Cardiac muscle cell (in vitro differentiated cells and primary cell): ENCODE measurements around the gene TERT. TPM values are rescaled to one million over a fixed set of nuclear protein-coding genes. Genes with fewer than 3 reads are reported as not detected.

Experiments used
- DNase-seq, 2 donors: peaks; one replicate each; pipeline versions ENCODE4 v3.0.0 to v3.0.0-alpha.2; 2010 to 2017; ENCODE audit warnings: low read depth in 1 of 2, low spot score in 1 of 2
- H3K27ac ChIP-seq: fragments of 200-600 bp; sonication (generic); 2 replicates; pipeline ENCODE4 v1.5.1; 2016
- H3K27me3 ChIP-seq: fragments of 200-600 bp; sonication (generic); 2 replicates; pipeline ENCODE4 v1.6.0; 2016; ENCODE audit warnings: control low read depth
- H3K36me3 ChIP-seq: fragments of 200-600 bp; sonication (generic); 2 replicates; pipeline ENCODE4 v1.5.1; 2016; ENCODE audit warnings: control low read depth
- H3K4me1 ChIP-seq: fragments of 200-600 bp; sonication (generic); 2 replicates; pipeline ENCODE4 v1.8.1; 2017; ENCODE audit warnings: low read depth, mild to moderate bottlenecking, mixed run types
- H3K4me3 ChIP-seq: fragments of 200-600 bp; sonication (generic); 2 replicates; pipeline ENCODE4 v1.5.1; 2016; ENCODE audit warnings: mild to moderate bottlenecking
- H3K9me3 ChIP-seq: fragments of 200-600 bp; sonication (generic); 2 replicates; pipeline ENCODE4 v1.5.1; 2017; ENCODE audit warnings: low read depth, mild to moderate bottlenecking, control low read depth
- polyA plus RNA-seq: library from polyadenylated mRNA; unstranded; fragments of >200 nt; fragmentation: Nextera tagmentation; extraction: Ambion mirVana; gene quantifications from 2 replicates; pipeline ENCODE4 v1.2.1, GENCODE V29; 2016
- total RNA-seq: library from RNA; depleted of rRNA; stranded (reverse); fragments of >200 nt; gene quantifications from 2 replicates; pipeline ENCODE4 v1.2.3, GENCODE V29; 2016
- TF ChIP-seq, protein P1 (sequence below): IDR thresholded peaks from 2 replicates; pipeline ENCODE4 v1.5.1; 2012; ENCODE audit warnings: low read depth, mild to moderate bottlenecking, low read length

The TERT gene
- total and polyA plus RNA-seq, 2 experiments from 2014 or later = 0.30 TPM; not detected in 1

DNA sequence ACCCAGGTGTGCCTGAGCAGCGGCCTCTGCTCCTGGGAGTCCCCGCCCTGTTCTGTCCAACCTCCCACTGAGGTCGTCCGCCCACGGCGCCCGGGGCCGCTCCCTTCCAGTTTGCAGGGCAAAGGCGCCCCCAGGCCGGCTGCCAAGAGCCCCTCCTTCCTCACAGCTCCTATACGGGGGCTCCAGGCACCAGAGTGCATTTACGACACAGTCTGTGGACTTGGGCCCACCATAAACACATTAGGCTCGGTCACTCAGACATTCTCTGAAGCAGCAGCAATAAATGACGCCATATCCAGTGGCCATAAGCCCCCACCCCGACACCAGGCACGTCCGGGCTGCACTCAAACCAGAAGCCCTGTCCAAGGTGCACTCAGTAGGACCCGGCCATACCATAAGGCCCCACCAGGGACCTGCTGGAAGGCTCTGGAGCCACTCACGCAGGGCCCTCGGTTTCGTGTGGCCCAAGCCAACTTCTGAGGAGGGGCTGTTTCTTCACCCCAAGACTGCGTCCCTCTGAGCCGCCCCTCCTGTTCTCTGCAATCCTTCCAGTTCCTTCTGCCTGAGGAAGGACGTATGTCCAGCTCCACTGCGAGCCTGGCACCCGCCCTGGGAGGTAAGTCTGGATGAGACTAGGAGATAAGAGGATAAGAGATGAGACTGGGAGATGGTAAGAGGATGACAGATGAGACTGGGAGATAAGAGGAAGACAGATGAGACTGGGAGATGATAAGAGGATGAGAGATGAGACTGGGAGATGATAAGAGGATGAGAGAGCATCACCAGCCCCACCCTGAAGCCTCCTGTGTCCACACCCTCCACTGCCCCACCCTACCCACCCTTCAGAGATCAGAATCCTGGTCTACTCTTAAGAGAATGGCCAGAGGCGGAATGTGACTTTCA is 42.9 kb downstream of the TERT start:
- Histone ChIP-seq H3K36me3 (no peaks in the 10 kb centered on the region), H3K4me1 (no peaks in the 10 kb centered on the region), H3K27me3 (no peaks in the 10 kb centered on the region), H3K4me3 (no peak overlapping the region), H3K9me3 (no peaks in the 10 kb centered on the region), H3K27ac (no peak overlapping the region)
- DNase-seq = no peak
- TF ChIP-seq, protein P1, sequence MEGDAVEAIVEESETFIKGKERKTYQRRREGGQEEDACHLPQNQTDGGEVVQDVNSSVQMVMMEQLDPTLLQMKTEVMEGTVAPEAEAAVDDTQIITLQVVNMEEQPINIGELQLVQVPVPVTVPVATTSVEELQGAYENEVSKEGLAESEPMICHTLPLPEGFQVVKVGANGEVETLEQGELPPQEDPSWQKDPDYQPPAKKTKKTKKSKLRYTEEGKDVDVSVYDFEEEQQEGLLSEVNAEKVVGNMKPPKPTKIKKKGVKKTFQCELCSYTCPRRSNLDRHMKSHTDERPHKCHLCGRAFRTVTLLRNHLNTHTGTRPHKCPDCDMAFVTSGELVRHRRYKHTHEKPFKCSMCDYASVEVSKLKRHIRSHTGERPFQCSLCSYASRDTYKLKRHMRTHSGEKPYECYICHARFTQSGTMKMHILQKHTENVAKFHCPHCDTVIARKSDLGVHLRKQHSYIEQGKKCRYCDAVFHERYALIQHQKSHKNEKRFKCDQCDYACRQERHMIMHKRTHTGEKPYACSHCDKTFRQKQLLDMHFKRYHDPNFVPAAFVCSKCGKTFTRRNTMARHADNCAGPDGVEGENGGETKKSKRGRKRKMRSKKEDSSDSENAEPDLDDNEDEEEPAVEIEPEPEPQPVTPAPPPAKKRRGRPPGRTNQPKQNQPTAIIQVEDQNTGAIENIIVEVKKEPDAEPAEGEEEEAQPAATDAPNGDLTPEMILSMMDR = no peak

DNA sequence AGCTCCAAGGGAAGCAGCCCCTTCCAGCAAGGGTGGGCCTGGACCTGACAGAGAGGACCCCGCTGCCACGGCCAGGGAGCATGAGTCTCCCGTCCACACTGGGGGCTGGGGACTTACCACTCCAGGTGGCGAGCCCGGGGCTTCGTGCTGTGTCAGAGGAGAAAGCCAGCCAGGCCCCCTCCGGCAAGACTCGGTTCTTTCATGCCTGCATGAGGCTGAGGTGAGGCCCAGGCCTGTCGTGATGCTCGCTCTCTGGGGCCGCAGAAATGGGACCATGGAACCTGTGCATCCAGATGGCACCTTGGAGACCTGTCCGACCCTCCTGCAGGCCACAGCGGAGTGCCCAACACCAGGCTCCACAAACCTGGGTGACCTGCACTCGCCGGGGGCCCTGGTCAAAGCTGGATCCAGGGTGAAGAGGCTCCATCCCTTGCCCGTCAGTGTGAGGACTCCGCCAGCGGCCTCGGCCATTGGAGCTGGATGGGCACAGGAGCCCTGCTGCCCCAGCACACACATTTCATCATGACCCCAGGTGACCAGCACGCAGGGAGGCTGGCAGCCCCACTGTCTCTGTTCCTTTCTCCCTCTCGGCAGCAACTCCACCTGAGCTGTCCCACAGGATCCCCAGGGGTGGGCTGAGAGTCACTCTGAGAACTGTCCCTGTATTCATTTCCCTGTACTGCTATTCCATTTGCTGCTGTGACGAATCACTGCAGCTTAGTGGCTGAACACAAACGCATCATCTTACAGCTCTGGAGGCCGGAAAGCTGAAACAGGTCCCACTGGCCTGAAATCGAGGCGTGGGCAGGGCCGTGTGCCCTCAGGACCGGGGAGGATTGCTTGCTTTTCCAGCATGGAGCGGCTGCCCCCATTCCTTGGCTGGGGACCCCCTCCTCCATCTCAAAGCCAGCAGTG is 45.2 kb downstream of the TERT start:
- H3K27ac ChIP-seq = no peak overlapping the region
- no peaks in the 10 kb centered on the region for H3K36me3 ChIP-seq
- no peaks in the 10 kb centered on the region for H3K27me3 ChIP-seq

DNA sequence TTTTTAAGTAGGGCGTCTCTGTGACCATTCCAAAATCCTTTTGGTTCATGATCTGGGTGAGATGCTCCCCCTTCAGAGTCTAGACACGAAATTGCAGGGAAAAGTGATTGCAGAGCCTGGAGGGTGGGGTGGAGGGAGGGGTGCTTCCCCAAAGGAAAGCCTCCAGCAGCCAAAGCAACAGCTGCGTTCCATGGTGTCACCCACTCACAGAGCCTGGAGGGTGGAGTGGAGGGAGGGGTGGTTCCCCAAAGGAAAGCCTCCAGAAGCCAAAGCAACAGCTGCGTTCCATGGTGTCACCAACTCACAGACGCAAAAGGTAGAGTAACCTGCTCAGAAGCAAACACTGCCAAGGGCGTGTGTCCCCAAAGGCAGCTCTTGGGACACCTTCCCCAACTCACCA is 47.1 kb downstream of the TERT start:
- Histone ChIP-seq H3K27me3 (no peaks in the 10 kb centered on the region), H3K4me1 (no peaks in the 10 kb centered on the region), H3K36me3 (no peaks in the 10 kb centered on the region), H3K9me3 (no peaks in the 10 kb centered on the region), H3K27ac (no peak overlapping the region), H3K4me3 (no peak overlapping the region)
- TF ChIP-seq, protein P1 = no peak
- DNase-seq = no peak

More for the DNA sequence above, 45.2 kb downstream of the TERT start:
- TF ChIP-seq, protein P1 = no peak
- H3K4me1 ChIP-seq = no peaks in the 10 kb centered on the region
- H3K4me3 ChIP-seq = no peak overlapping the region
- no peaks in the 10 kb centered on the region for H3K9me3 ChIP-seq
- DNase-seq = no peak

DNA sequence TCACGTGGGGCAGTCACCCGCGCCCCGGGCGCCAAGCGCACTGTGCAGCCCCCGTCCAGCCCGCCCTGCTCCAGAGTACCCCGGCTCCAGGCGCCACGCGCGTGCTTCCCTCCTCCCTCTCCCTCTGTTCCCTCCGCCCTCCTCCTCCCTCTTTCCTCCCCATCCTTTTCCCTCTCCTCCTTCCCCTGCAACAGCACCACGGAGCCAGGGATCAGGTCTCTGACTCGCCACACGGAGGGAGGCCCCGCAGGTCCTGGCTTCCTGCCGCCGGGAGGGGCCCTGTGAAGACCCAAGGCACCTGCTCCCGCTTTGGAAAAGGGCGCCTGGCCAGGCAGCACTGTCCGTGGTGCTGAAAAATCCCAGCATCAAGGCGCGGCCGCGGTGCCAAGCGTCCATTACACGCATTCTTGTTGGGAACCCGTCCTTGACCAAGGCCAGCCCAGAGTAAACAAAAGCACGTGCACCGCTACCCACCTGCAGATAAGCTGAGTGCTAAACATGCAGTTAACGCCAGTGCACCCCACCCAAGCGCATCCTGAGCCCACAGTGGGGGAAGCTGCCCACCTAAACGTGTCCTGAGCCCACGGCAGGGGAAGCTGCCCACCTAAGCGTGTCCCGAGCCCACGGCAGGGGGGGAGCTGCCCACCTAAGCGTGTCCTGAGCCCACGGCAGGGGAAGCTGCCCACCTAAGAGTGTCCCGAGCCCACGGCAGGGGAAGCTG is 48.0 kb downstream of the TERT start:
- peak; percentile 43 to 90 for DNase-seq
- Histone ChIP-seq H3K4me3 (no peak overlapping the region), H3K27ac (no peak overlapping the region), H3K36me3 (no peaks in the 10 kb centered on the region), H3K27me3 (no peaks in the 10 kb centered on the region), H3K4me1 (no peaks in the 10 kb centered on the region), H3K9me3 (no peaks in the 10 kb centered on the region)
- TF ChIP-seq, protein P1 = no peak
